Chondrocyte (in vitro differentiated cells): ENCODE results near the gene HS6ST3. TPM values are rescaled to one million over a fixed set of nuclear protein-coding genes. Genes with fewer than 3 reads are reported as not detected.

Experiments used
- DNase-seq: peaks from one replicate; pipeline ENCODE4 v3.0.0; 2021; ENCODE audit warnings: mixed read lengths, low spot score
- H3K27ac Mint-ChIP-seq: one replicate; pipeline ENCODE4 v1.8.0; 2021; ENCODE audit warnings: mild to moderate bottlenecking, moderate library complexity, mixed read lengths; ENCODE audit not compliant: unreplicated experiment
- H3K27me3 Mint-ChIP-seq: 2 replicates; pipeline ENCODE4 v1.8.0; 2021; ENCODE audit warnings: low read depth, mixed read lengths
- H3K36me3 Mint-ChIP-seq: 2 replicates; pipeline ENCODE4 v1.8.0; 2021; ENCODE audit warnings: low read depth, mixed read lengths
- H3K4me1 Mint-ChIP-seq: 2 replicates; pipeline ENCODE4 v1.8.0; 2021; ENCODE audit warnings: low read depth, mild to moderate bottlenecking, mixed read lengths
- H3K4me3 Mint-ChIP-seq: one replicate; pipeline ENCODE4 v1.8.0; 2021; ENCODE audit warnings: mild to moderate bottlenecking, moderate library complexity, mixed read lengths; ENCODE audit not compliant: unreplicated experiment
- H3K9me3 Mint-ChIP-seq: 2 replicates; pipeline ENCODE4 v1.8.0; 2021; ENCODE audit warnings: low read depth, mixed read lengths
- total RNA-seq: library from RNA; stranded (reverse); gene quantifications from 3 replicates; pipeline ENCODE4 v1.2.1, GENCODE V29; 2021
- TF ChIP-seq, protein P1 (sequence below): fragments of 200-600 bp; sonication (generic); IDR thresholded peaks from 2 replicates; pipeline ENCODE4 v1.5.0; 2021; ENCODE audit warnings: antibody characterized with exemption, mild to moderate bottlenecking, moderate library complexity

Gene HS6ST3
- total RNA-seq, 1 donor from 2014 or later = not detected

- TF ChIP-seq, protein P1, sequence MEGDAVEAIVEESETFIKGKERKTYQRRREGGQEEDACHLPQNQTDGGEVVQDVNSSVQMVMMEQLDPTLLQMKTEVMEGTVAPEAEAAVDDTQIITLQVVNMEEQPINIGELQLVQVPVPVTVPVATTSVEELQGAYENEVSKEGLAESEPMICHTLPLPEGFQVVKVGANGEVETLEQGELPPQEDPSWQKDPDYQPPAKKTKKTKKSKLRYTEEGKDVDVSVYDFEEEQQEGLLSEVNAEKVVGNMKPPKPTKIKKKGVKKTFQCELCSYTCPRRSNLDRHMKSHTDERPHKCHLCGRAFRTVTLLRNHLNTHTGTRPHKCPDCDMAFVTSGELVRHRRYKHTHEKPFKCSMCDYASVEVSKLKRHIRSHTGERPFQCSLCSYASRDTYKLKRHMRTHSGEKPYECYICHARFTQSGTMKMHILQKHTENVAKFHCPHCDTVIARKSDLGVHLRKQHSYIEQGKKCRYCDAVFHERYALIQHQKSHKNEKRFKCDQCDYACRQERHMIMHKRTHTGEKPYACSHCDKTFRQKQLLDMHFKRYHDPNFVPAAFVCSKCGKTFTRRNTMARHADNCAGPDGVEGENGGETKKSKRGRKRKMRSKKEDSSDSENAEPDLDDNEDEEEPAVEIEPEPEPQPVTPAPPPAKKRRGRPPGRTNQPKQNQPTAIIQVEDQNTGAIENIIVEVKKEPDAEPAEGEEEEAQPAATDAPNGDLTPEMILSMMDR = no peak
- H3K9me3 Mint-ChIP-seq = no peaks in the 10 kb centered on the region
- no peak for DNase-seq
- peak overlapping the region; percentile 86 for H3K4me3 Mint-ChIP-seq
- H3K27me3 Mint-ChIP-seq = peaks cover 4% of the 10 kb centered on the region
- H3K4me1 Mint-ChIP-seq = peaks cover 12% of the 10 kb centered on the region
- H3K36me3 Mint-ChIP-seq = no peaks in the 10 kb centered on the region
- peak overlapping the region; percentile 92 for H3K27ac Mint-ChIP-seq
Measured at GRCh38 chr13:96052656-96053002, 37.3 kb upstream of the HS6ST3 start.

DNA sequence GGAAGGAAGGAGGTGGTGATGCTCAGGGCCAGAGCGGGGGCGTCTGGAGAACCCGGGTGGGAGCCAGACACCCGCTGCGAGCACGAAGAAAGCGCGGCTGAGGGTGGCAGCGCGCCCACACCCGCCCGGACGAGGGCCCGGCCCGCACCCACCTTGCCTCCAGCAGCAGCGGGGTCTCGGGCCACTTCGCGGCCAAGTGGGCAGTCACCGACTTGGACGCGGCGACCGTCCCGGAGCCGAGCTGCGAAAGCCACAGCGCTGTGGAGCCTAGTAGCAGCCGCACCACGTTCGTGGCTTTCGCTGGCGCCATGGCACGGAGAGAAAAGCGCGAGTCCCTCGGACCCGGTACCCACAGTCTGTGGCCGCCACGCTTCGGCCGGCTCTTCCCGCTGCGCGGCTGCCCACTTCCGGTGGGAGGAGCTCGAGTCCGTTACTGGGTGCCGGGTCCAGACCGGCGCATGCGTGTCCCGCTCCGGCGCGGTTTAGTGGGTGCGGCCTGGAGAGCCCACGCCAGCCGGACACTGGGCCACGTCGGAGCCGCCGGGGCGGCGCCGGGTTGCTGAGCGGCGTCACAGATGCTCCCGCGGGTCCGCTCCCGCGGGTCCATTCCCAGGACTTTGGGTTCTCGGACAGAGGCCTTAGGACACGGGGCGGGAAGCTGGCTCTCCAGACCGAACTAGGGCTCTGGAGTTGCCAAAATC is 36.8 kb upstream of the HS6ST3 start, which contains the start of gene UGGT2:
UGGT2 (minus strand) TSS at position 399 of the 701 bp plus-strand sequence; CDS start at position 310, 89 bp downstream.
- Mint-ChIP-seq H3K9me3 (no peaks in the 10 kb centered on the region), H3K27ac (peak within 1 kb of the TSS; percentile 92), H3K4me3 (peak within 1 kb of the TSS; percentile 86), H3K4me1 (peaks cover 12% of the 10 kb centered on the region), H3K36me3 (no peaks in the 10 kb centered on the region), H3K27me3 (peaks cover 5% of the 10 kb centered on the region)
- TF ChIP-seq, protein P1 = no peak
- DNase-seq = peak; percentile 97

DNA sequence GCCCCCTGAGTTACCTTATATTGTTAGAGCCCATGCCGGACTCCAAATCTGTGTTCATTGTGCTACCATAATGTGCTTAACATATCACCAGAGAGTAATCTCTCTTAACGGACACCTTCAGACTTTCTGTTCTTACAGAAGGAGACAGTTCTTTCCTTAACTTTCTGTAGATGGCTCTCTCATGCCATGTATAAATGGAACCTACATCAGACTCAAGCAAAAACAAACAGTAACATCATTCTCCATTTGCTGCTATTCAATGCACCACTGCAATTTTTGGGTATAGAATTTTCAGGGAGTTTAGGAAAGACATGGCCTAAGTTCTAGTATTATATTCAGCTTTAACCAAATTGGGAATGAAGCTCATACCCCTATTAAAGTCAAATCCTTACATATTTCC is 24.1 kb upstream of the HS6ST3 start:
- Mint-ChIP-seq H3K4me1 (no peaks in the 10 kb centered on the region), H3K27me3 (peaks cover 52% of the 10 kb centered on the region), H3K36me3 (no peaks in the 10 kb centered on the region), H3K4me3 (no peak overlapping the region), H3K27ac (no peak overlapping the region), H3K9me3 (no peaks in the 10 kb centered on the region)
- no peak for DNase-seq
- TF ChIP-seq, protein P1 = no peak

DNA sequence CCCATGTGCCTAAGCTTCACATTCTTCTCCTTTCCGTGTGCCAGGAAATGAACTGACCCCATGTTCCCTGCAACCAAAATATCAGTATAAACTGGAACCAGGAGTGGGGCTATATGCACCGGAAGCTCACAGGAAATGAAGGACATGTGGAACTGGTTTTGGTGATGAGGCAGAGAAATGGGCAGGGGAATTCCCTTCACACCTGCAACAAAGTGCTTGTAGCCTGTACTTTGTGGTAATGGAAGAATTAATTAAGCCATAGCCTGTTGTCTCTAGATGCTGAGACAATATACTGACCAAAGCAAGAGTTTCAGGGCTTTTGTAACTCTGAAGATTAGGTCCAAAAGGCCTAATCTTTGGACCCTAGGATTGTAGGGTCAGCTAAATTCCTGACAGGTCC is 21.2 kb upstream of the HS6ST3 start:
- Mint-ChIP-seq H3K9me3 (no peaks in the 10 kb centered on the region), H3K36me3 (no peaks in the 10 kb centered on the region), H3K4me3 (no peak overlapping the region), H3K27me3 (peaks cover 50% of the 10 kb centered on the region), H3K4me1 (no peaks in the 10 kb centered on the region), H3K27ac (no peak overlapping the region)
- TF ChIP-seq, protein P1 = no peak
- DNase-seq = no peak

GRCh38 chr13:96071504-96071903 is 18.4 kb upstream of the HS6ST3 start:
- no peaks in the 10 kb centered on the region for H3K9me3 Mint-ChIP-seq
- H3K4me1 Mint-ChIP-seq = no peaks in the 10 kb centered on the region
- peaks cover 34% of the 10 kb centered on the region for H3K27me3 Mint-ChIP-seq
- no peak overlapping the region for H3K4me3 Mint-ChIP-seq
- H3K36me3 Mint-ChIP-seq = no peaks in the 10 kb centered on the region
- TF ChIP-seq, protein P1 = no peak
- H3K27ac Mint-ChIP-seq = no peak overlapping the region
- DNase-seq = no peak
